ENCODE measurements around the gene AGO1.
"Not testable (repeated sequence)": the region's sequence is repeated elsewhere in the genome, so short reads cannot be mapped to it uniquely, and the experiment has no call there.

AGO1 gene

DNA sequence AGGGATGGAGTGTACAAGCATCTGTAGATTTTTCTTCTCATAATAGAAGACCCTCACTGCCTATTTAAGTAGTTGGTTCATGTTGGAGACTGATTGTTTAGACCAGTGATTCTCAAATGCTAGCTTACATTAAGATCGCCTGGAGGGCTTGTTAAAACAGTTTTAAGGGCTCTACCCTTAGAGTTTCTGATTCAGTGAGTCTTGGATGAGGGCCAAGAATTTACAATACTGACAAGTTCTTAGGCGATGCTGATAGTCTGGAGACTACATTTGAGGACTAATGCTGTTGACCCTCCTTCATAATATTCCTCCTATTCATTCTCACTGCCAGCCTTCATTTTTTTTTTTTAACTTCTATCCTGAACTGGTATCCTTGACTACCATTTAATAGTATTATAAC, 32.7 kb downstream of the AGO1 start:
- no peak for DNase-seq (ENCODE audit: low read depth)

DNA sequence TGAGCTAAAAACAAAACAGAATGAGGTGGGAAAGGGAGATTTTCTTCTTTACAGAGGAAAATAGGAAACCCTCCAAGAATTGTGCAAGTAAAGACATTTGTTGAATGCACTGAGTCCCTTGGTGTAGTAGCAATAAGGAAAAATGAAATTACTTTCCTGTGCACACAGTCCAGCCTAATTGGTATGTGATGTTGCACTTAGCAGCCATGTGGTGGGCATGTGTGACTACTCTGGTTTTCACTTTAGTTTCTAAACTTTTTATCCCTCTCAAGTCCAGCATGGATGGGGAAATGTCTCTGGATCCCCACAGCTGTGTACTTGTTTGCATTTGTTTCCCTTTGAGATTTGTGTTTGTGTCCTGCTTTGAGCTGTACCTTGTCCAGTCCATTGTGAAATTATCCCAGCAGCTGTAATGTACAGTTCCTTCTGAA, 40.8 kb downstream of the AGO1 start:
- DNase-seq (ENCODE audit: low read depth), result peak; percentile 76

DNA sequence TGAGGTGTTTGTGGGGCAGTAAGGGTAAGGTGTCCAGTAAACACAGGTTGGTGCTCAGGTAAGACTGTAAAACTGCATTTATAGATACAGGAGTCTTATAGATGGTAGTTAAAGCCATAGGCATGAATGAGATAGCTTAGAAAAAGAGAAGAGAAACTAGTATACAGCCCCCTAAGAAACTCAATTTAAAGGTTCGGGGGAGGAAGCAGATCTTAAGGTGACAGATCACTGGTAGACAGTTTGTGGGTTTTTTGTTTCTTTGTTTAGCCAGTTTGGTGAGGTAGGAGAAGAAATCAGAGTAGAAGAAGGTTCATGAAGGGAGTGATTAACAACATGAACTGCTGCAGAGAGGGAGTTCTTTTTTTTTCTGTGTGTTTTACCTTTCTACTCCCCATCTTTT, 41.8 kb downstream of the AGO1 start:
- no peak for DNase-seq (ENCODE audit: low read depth)

DNA sequence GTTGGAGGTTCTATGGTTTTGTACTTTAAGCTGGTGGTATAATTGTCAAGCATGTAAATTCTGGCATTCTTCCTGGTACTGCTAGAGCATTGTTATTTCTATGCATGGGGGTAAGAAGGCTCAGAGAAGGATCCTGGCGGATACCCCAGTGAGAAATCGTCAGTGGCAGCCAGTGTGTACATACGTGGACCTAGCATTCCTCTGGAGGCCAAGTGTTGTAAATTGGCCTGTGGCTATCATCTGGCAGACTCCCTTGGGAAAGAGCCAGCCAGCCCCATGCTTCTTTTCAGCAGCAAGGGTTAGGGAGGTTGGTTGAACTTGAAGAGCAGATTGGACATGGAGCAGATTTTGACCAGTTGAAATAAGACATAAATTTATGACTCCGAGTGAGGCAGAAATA, 42.7 kb downstream of the AGO1 start:
- DNase-seq (ENCODE audit: low read depth), result peak; percentile 93

DNA sequence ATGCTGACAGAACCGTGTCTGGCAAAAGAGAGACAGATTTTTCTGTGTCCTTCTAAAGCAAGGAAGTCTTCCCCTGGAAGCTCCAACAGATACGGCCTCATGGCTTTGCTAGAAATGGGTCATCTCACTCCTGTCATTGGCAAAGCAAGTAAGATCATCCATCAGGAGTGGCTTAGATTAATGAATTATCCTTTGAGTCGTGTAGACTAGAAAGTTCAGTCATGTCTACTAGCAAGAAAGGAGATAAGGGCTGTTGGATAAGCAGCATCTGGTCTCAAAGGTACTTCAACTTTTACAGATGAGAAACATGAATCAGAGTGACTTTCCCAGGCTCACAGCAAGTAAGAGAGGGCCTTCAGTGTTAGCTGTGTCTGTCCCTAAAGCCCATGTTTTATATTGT, 44.5 kb downstream of the AGO1 start:
- no peak for DNase-seq (ENCODE audit: low read depth)

DNA sequence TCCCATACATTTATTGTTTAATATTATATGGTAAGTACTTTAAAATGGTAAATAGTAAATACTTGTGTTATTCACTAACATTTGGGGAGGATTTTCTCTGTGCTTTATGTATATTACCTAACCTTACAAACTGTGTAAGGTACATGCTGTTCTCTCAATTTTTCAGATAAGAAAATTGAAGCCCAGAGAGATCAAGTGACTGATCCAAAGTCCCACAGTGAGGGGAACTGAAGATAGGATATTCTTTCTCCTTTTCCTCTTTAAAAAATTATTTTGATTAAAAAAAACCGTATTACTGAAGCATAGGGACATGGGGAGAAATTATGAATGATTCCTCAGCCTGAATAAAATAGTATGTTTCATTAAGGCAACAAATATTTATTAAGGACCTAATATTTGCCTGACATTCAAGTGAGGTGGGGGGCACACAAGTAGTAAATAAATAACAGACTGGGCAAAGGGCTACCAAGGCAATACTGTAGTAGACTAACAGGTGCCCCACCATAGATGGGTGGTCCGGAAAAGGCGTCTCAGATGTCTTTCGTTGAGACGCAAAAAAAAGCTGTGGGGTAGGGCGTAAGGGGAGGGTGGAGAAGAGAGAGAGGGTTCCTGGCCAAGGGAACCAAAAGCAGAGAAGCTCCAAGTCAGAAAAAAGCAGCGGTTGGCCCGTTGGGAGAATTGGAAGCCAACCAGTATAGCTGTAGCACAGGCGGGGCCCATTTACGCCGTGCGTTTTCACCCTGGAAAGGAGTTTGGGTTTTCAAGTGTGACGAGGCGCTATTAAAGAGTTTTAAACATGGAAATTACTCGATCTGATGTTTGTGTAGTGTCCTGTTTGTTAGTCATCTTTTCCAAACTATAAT, 47.0 kb downstream of the AGO1 start:
- peak; percentile 41 for DNase-seq (ENCODE audit: low read depth)

DNA sequence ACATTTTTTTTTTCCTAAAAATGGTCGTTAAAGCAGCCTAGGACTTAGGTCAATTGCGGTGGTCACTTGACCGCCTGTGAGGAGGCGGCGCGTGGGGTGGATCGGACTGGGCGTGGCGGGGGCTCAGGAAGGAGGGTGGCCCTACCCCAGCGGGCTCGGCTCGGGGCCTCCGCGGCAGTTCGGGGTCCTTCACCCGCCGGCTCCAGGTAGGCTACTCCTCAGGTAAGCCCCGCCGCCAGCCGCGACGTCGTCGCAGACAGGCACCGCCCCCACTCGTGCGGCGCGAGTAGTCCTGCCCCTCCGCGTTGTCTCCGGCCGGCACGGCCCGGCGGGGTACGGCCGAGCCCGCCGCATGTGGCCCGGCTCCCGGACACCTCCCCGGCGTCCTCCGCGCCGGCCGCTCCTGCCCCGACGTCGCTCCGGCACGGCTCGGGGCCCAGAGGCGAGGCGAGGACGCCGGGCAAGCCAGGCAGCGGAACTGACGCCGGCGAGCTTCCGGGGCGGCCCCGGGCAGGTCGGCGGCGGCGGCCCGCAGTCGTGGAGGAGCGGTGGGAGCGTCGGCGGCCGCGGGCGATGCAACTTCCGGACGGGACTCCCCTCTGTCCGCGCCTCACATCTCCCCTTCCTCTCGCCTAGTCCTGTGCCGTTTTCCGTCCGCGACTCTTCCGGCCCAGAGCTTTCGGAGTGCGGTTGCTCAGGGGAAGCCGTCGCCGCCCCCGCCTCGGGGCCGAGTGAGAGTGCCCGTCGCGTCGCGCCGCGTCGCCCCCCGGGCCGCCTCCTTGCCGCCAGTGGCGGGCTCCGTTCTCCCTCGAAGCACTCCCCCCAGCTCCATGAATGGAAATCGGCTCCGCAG, 47.8 kb downstream of the AGO1 start, which contains the start of gene AGO3:
TSS of gene AGO3 (plus strand) at position 513 of the 853 bp plus-strand sequence. CDS start at position 835, 322 bp downstream.
- DNase-seq (ENCODE audit: low read depth), result peak; percentile 73

DNA sequence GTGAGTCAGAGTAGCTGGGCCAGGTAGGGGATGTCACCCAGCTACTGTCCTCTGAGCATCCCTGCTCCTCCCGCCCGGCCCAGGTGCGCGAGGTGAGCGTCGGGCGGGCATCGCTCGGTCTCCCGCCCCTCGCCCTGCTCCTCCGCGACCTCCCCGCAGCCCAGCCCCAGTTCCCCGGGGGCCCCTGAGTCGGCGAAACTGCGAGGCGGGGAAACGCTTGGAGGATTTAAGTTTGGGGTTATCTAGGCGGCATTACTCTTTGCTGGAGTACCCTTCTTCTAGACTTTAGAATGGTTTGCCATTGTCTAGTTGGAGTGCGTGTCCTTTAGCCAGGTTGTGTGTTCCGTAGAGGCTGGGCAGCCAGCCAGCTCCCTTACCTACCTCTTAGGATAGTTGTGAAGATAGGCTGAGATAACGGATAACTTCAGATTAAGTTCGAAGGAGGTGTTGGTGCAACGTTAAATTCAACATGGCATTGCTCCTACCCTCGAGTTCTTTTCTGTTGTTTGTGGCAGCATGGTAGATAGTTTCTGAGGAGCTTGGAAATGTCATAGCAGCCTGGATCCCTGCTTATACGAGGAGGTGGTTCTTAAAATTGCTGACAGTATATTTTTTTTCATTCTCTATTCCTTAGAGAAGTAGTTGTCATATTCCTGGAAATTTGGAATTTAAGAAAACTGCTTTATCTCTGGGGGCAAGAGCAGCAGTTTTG, 48.6 kb downstream of the AGO1 start:
- DNase-seq (ENCODE audit: low read depth), result no peak

DNA sequence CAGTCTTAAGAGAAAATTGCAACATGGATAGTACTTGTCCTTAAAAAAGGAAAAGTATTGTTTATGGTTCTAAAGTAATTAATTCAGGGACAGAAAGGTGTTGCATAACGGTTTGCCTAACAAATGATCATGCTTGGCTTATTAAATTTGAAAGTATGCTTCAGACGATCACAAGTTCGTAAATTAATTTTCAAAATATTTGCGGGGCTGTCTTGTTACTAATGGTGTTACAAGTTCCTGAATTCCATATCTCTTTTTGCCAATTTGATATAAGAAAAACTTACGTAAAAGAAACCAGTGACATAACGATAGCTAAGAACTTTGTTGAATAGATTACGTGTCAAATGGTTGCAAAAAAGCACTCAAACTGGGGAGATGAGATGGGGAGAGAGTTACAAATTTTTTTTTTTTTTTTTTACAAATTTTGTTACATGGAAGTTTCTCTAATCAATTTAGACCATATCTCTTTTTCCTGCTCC, 49.2 kb downstream of the AGO1 start:
- no peak for DNase-seq (ENCODE audit: low read depth)

DNA sequence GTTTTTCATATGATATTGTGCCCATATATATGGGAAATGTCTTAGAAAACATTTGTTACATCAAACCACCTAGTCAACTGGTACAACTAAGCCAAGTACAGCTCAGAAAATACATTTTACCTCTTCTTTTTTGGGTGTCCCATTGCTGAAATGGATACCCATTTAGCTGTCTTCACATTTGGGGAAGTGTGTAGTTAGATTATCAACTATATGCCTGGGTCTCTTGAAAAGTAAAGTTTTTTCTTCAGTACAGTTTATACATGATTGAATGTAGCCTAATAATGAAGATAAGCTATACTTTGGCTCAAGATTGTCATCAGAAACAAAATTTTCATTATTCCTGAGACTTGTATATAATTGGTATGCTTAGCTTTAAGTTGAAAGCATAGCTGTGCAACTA, 49.9 kb downstream of the AGO1 start:
- no peak for DNase-seq (ENCODE audit: low read depth)

DNA sequence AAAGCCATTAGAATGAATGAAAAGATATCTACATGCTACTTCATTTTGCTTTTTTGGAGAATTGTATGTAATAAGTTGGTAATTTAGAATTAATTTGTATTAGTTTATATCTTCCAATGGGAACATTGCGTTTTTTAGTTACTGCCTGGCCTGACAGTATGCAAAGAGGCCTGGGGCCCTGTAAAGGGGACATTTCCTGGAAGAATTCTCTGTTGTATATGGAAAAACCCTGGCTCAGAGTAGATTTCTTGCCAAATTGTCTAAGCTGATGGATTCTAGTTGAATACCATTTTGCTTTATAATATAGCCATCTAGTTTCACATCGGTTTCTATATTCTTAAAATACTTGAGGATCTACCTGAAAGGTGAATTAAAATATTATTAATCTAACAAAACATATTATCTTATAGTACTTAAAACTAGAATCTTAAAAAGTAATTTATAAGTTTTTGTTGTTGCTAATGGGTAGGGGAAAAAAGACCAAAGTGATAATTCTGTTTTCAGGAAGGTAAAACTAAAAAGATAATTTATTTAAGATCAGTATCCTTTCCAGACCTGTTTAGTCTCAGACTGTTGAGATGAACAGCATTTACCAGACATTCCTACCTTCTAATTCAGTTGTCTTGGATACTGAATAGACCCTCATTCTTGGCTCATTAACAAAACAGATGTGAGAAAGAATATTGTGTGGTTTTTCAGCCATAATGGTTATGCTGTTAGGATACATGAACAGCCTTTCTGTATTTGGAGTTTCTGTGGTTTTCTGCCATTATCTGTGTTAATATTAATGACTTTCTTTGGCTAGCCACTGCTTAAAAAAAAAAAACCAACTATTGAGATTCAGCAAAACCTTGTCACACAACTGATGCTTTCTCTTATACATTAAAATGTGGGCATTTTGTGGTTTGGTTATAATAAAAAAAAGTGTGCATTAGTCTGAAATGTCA, 52.7 kb downstream of the AGO1 start:
- no peak for DNase-seq (ENCODE audit: low read depth)

DNA sequence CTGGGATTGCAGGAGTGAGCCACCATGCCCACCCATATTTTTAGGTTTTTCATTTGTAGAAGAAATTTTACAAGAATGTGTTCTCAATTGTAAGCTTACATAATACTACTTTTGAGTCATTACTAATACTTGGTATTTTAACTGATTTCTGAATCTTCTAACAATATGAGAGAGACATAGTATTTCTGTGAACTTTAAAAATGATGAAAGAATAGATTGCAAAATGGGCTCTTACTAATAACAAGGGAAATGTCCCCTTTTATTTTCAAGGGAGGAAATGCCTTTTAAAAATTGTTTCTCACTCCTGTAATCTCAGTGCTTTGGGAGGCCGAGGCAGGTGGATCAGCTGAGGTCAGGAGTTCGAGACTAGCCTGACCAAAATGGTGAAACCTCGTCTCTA, 53.8 kb downstream of the AGO1 start:
- peak; percentile 24 for DNase-seq (ENCODE audit: low read depth)

DNA sequence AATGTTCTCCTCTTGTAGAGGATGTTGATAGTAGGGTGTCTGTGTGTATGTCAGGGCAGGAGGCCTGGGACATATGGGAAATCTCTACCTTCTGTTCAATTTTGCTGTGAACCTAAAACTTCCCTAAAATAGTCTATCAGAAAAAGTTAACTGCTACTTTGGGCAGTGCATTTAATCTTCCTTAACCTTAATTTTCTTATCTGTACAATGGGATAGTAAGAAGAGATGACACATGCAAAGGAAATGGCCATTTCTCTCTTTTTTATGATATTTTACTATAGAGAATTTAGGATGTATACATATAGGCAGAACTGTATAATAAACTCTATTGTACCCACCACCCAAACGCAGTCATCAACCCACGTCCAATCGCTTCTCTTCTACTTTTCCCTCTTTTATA, 56.5 kb downstream of the AGO1 start:
- no peak for DNase-seq (ENCODE audit: low read depth)

DNA sequence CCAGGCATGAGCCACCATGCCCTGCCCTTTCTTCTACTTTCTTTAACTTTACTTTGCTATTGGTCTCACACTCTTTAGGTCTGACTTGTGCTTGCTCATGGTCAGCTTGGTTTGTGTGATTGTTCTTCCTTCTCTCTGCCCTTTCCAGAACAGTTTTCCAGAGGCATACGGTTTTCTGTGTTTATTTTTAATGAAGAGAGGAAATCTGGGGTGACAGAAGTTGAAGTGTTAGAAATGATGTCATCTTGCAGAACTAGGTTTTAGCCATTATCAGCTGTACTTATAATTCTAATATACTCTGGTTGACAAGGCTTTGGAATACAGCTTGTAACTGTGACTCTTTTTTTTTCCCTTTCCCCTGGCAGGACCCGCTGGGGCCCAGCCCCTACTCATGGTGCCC, 62.3 kb downstream of the AGO1 start:
- DNase-seq (ENCODE audit: low read depth), result no peak

DNA sequence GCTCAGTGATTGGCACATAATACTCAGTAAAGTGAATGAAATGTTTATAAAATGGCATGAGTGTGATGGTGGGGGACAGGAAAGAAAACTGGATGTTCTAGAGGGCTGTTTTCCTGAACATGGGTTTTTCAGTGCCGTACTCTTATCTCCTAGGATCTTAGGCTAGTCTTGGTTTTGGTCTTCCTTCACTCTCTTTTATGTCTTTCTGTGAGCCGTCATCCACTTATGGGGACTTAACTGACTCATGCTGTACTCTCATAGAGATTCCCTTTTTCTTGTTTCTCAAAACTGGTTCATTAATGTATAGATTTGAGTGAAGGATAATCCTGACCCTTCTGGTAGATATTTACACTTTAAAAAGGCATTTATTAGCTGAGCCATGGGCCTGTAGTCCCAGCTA, 64.5 kb downstream of the AGO1 start:
- no peak for DNase-seq (ENCODE audit: low read depth)

DNA sequence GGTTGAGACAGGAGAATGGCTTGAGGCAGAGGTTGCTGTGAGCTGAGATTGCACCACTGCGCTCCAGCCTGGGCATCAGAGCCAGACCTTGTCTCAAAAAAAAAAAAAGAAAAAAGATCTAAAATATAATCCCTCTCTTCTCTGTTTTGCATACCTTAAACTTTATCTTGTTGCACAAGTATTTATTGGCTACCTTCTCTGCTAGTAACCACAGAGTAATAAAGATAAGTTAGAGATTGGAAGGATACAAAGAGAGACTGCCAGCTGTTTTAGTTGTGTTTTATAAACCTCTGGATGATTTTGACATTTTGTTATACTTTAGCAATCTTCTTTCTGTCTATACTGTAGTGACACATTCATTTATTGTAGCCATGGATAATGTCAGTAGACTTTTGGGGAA, 75.5 kb downstream of the AGO1 start:
- no peak for DNase-seq (ENCODE audit: low read depth)

DNA sequence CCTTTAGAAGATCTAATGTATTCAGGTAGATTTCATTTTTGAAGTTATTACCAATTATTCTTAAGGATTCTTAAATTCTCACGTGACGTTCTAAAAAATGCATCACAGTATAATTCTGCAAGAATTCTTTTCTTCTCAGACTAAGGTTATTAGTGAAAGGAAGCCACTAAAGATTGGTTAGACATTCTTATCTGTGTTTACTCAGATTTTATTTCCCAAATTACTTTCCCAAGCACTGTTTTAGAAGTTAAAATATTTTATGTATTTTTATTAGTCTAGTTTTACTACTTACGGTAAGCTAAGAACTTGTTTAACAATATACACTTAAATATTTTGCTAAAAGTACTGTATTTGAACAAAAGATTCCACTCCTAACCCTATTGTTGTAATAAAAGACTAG, 76.3 kb downstream of the AGO1 start:
- DNase-seq (ENCODE audit: low read depth), result no peak

DNA sequence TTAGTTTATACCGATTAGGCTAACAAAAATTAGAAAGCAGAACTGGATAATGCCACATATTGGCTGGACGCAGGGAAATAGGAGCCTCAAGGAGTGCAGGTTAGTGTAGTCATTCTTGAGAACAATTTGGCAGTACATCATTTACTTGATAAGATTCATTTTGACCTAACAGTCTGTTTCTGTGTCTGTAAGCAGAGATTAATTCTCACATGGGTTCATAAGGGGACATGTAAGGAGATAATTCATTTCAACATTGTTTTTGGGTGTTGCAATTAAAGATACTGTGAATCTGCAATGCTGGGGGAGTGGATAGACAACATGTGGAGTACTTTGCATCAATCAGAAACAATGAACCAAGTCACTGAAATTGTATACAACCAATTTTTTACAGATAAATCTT, 79.9 kb downstream of the AGO1 start:
- DNase-seq (ENCODE audit: low read depth), result no peak

DNA sequence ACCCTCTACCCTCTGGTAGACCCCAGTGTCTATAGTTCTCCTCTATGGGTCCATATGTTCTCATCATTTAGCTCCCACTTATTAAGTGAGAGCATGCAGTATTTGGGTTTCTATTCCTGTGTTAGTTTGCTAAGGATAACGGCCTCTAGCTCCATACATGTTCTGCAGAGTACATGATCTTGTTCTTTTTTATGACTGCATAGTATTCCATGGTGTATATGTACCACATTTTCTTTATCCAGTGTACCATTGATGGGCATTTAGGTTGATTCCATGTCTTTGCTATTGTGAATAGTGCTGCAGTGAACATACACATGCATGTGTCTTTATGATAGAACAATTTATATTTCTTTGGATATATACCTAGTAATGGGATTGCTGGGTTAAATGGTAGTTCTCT, 81.3 kb downstream of the AGO1 start:
- not testable (repeated sequence) for DNase-seq (ENCODE audit: low read depth)

DNA sequence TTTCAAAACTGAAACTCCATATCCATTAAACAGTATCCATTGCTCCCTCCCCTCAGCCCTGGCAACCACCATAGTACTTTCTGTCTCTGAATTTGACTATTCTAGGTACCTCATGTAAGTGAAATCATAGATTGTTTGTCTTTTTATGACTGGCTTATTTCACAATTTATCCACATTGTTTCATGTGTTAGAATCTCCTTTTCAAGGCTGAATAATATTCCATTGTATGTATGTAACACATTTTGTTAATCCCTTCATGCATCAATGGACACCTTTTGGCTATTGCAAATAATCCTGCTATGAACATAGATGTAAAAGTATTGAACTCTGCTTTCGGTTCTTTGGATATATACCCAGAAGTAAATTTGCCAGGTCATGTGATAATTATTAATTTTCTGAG, 85.4 kb downstream of the AGO1 start:
- DNase-seq (ENCODE audit: low read depth), result no peak

DNA sequence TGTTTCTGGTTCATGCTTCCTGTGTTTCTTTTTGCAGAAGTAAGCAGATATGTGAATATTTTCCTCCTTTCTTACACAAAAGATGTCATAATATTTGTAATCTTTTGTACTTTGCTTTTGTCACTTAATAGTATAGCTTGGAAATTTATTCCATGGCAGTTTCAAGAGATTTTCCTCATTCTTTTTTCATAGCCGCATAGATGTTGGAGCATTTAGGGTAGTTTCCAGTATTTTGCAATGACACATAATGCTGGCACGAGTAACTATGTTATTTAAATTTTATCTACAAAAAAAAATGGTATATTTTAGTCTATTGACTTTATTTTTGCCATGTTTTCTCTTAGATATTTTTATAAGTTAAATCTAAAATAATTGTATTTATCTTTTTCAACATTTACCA, 88.6 kb downstream of the AGO1 start:
- no peak for DNase-seq (ENCODE audit: low read depth)
